Loucy (cell line): ENCODE measurements around the gene PKD1L1.

Experiments used
- H2AFZ ChIP-seq: fragments of 200-600 bp; sonication (generic); 2 replicates; pipeline ENCODE4 v1.6.0; 2016; ENCODE audit warnings: antibody characterized with exemption, mild to moderate bottlenecking, low read length, moderate library complexity
- H3F3A ChIP-seq: fragments of 200-600 bp; 2 replicates; pipeline ENCODE4 v1.6.0; 2016; ENCODE audit warnings: antibody characterized with exemption, low read depth, mild to moderate bottlenecking
- H3K27me3 ChIP-seq: fragments of 200-600 bp; sonication (generic); 2 replicates; pipeline ENCODE4 v1.6.1; 2014; ENCODE audit warnings: low read length, mild to moderate bottlenecking; ENCODE audit not compliant: insufficient read depth, poor library complexity, severe bottlenecking
- H3K36me3 ChIP-seq: fragments of 200-600 bp; sonication (generic); 2 replicates; pipeline ENCODE4 v1.6.1; 2016; ENCODE audit warnings: low read length; ENCODE audit not compliant: insufficient read depth
- H3K4me1 ChIP-seq: fragments of 200-600 bp; sonication (generic); 2 replicates; pipeline ENCODE4 v1.5.1; 2014; ENCODE audit warnings: low read length, mild to moderate bottlenecking; ENCODE audit not compliant: insufficient read depth, poor library complexity, severe bottlenecking
- H3K4me2 ChIP-seq: fragments of 200-600 bp; sonication (generic); 2 replicates; pipeline ENCODE4 v1.6.0; 2014; ENCODE audit warnings: antibody characterized with exemption, low read length, low read depth, mild to moderate bottlenecking; ENCODE audit not compliant: poor library complexity, severe bottlenecking
- H3K4me3 ChIP-seq: fragments of 200-600 bp; sonication (generic); 2 replicates; pipeline ENCODE4 v1.5.1; 2014; ENCODE audit warnings: low read length, mild to moderate bottlenecking, mixed read lengths; ENCODE audit not compliant: poor library complexity, severe bottlenecking
- H3K79me2 ChIP-seq: fragments of 200-600 bp; sonication (generic); 2 replicates; pipeline ENCODE4 v1.6.1; 2014; ENCODE audit warnings: low read length; ENCODE audit not compliant: insufficient read depth
- H3K9ac ChIP-seq: fragments of 200-600 bp; sonication (generic); 2 replicates; pipeline ENCODE4 v1.6.0; 2014; ENCODE audit warnings: mild to moderate bottlenecking, low read depth, low read length, moderate library complexity; ENCODE audit not compliant: poor library complexity, severe bottlenecking
- H3K9me2 ChIP-seq: fragments of 200-600 bp; sonication (generic); replicated peaks from 2 replicates; pipeline ENCODE4 v1.6.1; 2016; ENCODE audit warnings: low read depth, low read length, mixed read lengths
- H3K9me3 ChIP-seq: fragments of 200-600 bp; sonication (generic); 2 replicates; pipeline ENCODE4 v1.6.1; 2014; ENCODE audit warnings: mild to moderate bottlenecking, antibody characterized with exemption, low read length, low read depth; ENCODE audit not compliant: insufficient read depth
- H4K20me1 ChIP-seq: fragments of 200-600 bp; sonication (generic); 2 replicates; pipeline ENCODE4 v1.6.0; 2014; ENCODE audit warnings: antibody characterized with exemption, low read length, mild to moderate bottlenecking; ENCODE audit not compliant: insufficient read depth, poor library complexity, severe bottlenecking
- EZH2phosphoT487 ChIP-seq: fragments of 200-600 bp; IDR thresholded peaks from 2 replicates; pipeline ENCODE4 v1.6.1; 2018; ENCODE audit warnings: antibody characterized with exemption, mild to moderate bottlenecking, moderate library complexity, borderline replicate concordance
- TF ChIP-seq, protein P1 (sequence below): fragments of 200-600 bp; sonication (generic); conservative IDR thresholded peaks from 2 replicates; pipeline ENCODE4 v1.5.1; 2014; ENCODE audit warnings: mild to moderate bottlenecking, antibody characterized with exemption, low read length

The PKD1L1 gene

DNA sequence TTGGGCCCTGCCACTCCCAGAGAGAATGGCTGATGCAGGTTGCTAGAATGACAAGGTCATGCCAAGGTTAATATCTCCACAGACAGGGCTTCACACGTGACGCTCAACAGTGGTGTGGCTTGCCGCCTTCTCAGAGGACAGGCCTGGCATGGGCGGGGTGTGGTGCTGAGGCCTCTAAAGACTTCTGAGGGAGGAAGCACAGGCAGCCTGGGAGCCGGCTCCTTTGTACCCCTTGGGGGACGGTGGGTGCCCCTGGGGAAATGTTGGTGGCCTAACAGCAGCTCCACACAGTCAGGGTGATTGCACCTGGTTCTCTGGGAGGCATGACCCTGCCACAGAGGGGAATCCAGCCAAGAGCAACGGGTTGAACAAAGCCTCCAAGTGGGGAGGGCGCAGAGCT lies 115.1 kb downstream of the PKD1L1 start:
- Histone ChIP-seq H3K4me3 (no peak overlapping the region), H3K9me2 (no peaks in the 10 kb centered on the region), H3K4me2 (no peak overlapping the region), H3F3A (no peaks in the 10 kb centered on the region), H2AFZ (no peak overlapping the region), H3K9me3 (peaks cover 10% of the 10 kb centered on the region; the same call in 1 of the 2 replicates), H3K79me2 (no peaks in the 10 kb centered on the region), H3K4me1 (no peaks in the 10 kb centered on the region), H3K9ac (no peak overlapping the region), H3K27me3 (no peaks in the 10 kb centered on the region), H3K36me3 (no peaks in the 10 kb centered on the region), H4K20me1 (no peaks in the 10 kb centered on the region)
- TF ChIP-seq, protein P1, sequence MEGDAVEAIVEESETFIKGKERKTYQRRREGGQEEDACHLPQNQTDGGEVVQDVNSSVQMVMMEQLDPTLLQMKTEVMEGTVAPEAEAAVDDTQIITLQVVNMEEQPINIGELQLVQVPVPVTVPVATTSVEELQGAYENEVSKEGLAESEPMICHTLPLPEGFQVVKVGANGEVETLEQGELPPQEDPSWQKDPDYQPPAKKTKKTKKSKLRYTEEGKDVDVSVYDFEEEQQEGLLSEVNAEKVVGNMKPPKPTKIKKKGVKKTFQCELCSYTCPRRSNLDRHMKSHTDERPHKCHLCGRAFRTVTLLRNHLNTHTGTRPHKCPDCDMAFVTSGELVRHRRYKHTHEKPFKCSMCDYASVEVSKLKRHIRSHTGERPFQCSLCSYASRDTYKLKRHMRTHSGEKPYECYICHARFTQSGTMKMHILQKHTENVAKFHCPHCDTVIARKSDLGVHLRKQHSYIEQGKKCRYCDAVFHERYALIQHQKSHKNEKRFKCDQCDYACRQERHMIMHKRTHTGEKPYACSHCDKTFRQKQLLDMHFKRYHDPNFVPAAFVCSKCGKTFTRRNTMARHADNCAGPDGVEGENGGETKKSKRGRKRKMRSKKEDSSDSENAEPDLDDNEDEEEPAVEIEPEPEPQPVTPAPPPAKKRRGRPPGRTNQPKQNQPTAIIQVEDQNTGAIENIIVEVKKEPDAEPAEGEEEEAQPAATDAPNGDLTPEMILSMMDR, result no peak
- TF ChIP-seq EZH2phosphoT487, result no peak

DNA sequence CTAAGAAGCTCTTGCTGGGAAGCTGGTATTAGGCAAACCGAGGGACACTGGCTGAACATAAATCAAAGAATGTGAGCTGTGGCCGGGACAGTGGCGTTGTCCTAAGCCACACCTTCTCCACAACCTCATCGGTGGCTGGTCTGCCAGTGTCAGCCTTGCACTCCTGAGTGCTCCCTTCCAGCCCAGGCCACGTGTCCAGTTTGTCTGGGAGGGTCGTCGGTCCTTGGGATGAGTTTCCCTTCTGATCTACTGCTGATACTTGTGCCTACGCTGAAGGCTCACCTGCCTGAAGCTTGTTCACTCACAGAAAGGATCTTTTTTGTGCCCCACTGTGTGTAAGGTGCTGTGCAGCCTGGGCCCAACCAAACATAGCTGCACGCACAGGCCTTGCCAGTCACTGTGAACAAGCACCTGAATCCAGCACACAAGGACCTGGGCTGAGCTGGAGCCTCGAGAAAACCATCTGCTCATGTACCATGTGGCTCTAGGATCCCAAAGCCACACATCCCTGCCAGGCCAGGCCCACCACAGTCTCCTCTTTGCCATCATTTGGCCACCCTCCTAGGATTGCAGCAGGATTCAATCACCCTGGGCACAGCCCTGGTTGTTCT lies 116.1 kb downstream of the PKD1L1 start:
- Histone ChIP-seq H3K4me1 (no peaks in the 10 kb centered on the region), H3K27me3 (no peaks in the 10 kb centered on the region)

DNA sequence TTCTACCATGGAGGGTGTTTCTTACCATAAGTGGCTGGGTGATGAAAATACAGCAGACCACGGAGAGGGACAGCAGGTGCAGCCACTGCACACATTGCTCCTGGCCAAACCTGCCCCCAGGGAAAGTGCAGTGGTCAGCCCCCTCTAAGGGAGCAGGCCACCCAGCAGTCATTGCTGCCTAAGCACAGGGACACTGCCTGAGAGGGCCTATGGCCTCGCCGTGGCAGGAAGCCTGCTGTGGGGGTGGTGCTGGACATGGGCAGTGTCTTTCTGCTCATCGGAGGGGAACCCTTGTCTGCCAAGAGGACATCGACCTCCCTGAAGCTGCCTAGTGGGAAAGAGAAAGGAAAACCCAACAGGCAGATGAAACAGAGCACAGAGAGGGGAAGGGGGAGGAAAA lies 118.3 kb downstream of the PKD1L1 start:
- no peaks in the 10 kb centered on the region for H3K36me3 ChIP-seq
- no peak overlapping the region for H3K9ac ChIP-seq
- no peak overlapping the region for H2AFZ ChIP-seq
- no peak overlapping the region for H3K4me2 ChIP-seq
- no peaks in the 10 kb centered on the region for H3K9me2 ChIP-seq
- H3K4me3 ChIP-seq, result no peak overlapping the region
- no peaks in the 10 kb centered on the region for H3K4me1 ChIP-seq
- no peaks in the 10 kb centered on the region for H4K20me1 ChIP-seq
- TF ChIP-seq, protein P1, result no peak
- TF ChIP-seq EZH2phosphoT487, result no peak
- H3F3A ChIP-seq, result no peaks in the 10 kb centered on the region
- H3K9me3 ChIP-seq, result peaks cover 11% of the 10 kb centered on the region; the same call in 1 of the 2 replicates
- H3K79me2 ChIP-seq, result no peaks in the 10 kb centered on the region
- H3K27me3 ChIP-seq, result no peaks in the 10 kb centered on the region

More for the DNA sequence above, 116.1 kb downstream of the PKD1L1 start:
- TF ChIP-seq EZH2phosphoT487, result no peak
- TF ChIP-seq, protein P1, result no peak
- H2AFZ ChIP-seq, result no peak overlapping the region
- no peaks in the 10 kb centered on the region for H4K20me1 ChIP-seq
- no peak overlapping the region for H3K4me2 ChIP-seq
- H3K4me3 ChIP-seq, result no peak overlapping the region
- H3K9me2 ChIP-seq, result no peaks in the 10 kb centered on the region
- H3K36me3 ChIP-seq, result no peaks in the 10 kb centered on the region
- H3K9me3 ChIP-seq, result peaks cover 11% of the 10 kb centered on the region; the same call in 1 of the 2 replicates
- H3K9ac ChIP-seq, result no peak overlapping the region
- no peaks in the 10 kb centered on the region for H3K79me2 ChIP-seq
- H3F3A ChIP-seq, result no peaks in the 10 kb centered on the region
